ENCODE results near the gene KLHL15. TPM values are rescaled to one million over a fixed set of nuclear protein-coding genes. Genes with fewer than 3 reads are reported as not detected.

Gene KLHL15
- total RNA-seq, 4 donors from 2014 or later = 6.9 to 13.2 (median 8.9) TPM

DNA sequence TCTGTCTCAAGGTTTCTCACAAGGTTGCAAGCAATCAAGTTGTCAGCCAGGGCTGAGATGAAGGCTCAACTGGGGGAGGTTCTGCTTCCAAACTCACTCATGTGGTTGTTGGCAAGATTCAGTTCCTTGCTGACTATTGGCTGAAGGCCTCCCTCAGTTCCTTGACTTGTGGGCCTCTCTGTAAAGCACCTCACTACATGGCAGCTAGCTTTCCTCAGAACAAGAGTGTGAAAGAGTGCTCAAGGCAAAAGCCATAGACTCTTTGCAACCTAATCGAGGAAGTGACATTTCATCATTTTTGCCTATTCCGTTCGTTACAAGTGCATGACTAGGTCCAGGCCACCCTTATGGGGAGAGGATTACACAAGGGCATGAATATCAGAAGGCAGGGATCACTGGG, 67.2 kb downstream of the KLHL15 start:
- no peak for TF ChIP-seq POLR2A (IDR thresholded peaks at IDR 0.05)
- no peaks in the 10 kb centered on the region for H3K9me3 ChIP-seq
- no peaks in the 10 kb centered on the region for H3K27me3 ChIP-seq
- no peaks in the 10 kb centered on the region for H3K4me1 ChIP-seq
- no peaks in the 10 kb centered on the region for H3K36me3 ChIP-seq
- DNase-seq (ENCODE audit: low spot score in 2 of 2) = no peak
- no peak overlapping the region for H3K27ac ChIP-seq
- 82% methylated on average over 3 of the region's 3 CpGs for WGBS, 2 donors
- H3K4me3 ChIP-seq = no peak overlapping the region

DNA sequence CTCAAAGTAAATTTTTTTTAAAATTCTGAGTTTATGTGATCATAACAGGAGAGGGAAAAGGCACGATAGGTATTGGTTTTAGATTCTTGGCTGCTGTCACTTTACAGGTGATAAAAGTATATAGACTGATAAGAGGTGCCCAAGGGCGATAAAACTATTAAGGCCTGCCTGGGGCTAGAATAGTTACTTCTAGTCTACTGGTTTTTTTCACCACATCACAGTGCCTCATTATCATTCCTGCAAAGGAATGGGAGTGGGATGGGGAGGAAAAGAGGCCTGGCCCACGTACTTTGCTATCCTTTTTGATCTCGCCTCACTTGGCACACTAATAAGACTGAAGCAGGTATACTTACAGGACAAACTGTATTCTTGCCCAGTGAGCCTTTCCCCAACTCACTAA, 72.6 kb downstream of the KLHL15 start:
- H3K27ac ChIP-seq = no peak overlapping the region
- TF ChIP-seq, protein P1, sequence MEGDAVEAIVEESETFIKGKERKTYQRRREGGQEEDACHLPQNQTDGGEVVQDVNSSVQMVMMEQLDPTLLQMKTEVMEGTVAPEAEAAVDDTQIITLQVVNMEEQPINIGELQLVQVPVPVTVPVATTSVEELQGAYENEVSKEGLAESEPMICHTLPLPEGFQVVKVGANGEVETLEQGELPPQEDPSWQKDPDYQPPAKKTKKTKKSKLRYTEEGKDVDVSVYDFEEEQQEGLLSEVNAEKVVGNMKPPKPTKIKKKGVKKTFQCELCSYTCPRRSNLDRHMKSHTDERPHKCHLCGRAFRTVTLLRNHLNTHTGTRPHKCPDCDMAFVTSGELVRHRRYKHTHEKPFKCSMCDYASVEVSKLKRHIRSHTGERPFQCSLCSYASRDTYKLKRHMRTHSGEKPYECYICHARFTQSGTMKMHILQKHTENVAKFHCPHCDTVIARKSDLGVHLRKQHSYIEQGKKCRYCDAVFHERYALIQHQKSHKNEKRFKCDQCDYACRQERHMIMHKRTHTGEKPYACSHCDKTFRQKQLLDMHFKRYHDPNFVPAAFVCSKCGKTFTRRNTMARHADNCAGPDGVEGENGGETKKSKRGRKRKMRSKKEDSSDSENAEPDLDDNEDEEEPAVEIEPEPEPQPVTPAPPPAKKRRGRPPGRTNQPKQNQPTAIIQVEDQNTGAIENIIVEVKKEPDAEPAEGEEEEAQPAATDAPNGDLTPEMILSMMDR (IDR thresholded peaks at IDR 0.05) = no peak
- no peaks in the 10 kb centered on the region for H3K36me3 ChIP-seq
- 73 to 75% methylated on average over 4 of the region's 4 CpGs for WGBS, 2 donors
- no peaks in the 10 kb centered on the region for H3K9me3 ChIP-seq
- H3K4me1 ChIP-seq = no peaks in the 10 kb centered on the region
- H3K27me3 ChIP-seq = no peaks in the 10 kb centered on the region
- DNase-seq (ENCODE audit: low spot score in 2 of 2) = no peak
- H3K4me3 ChIP-seq = no peak overlapping the region

GRCh38 chrX:23953908-23954269, 73.1 kb downstream of the KLHL15 start:
- H3K27me3 ChIP-seq = no peaks in the 10 kb centered on the region
- TF ChIP-seq, protein P1 (IDR thresholded peaks at IDR 0.05) = no peak
- no peak for TF ChIP-seq POLR2A (IDR thresholded peaks at IDR 0.05)
- TF ChIP-seq EP300 (IDR thresholded peaks at IDR 0.05) = no peak
- no peaks in the 10 kb centered on the region for H3K9me3 ChIP-seq
- no peaks in the 10 kb centered on the region for H3K36me3 ChIP-seq
- H3K4me3 ChIP-seq = no peak overlapping the region
- H3K27ac ChIP-seq = no peak overlapping the region
- DNase-seq (ENCODE audit: low spot score in 2 of 2) = no peak
- no peaks in the 10 kb centered on the region for H3K4me1 ChIP-seq
- WGBS, 2 donors = 88 to 92% methylated on average over 11 of the region's 11 CpGs

- Histone ChIP-seq H3K4me1 (no peaks in the 10 kb centered on the region), H3K4me3 (peak overlapping the region in 1 of 4 donors; percentile 21), H3K9me3 (no peaks in the 10 kb centered on the region), H3K27ac (peak overlapping the region in 3 of 4 donors; percentile 19 to 37 (median 23)), H3K36me3 (no peaks in the 10 kb centered on the region), H3K27me3 (no peaks in the 10 kb centered on the region)
- 31 to 32% methylated on average over 9 of the region's 9 CpGs for WGBS, 2 donors
- peak in 1 of 2 donors; percentile 4 for DNase-seq (ENCODE audit: low spot score in 2 of 2)
- TF ChIP-seq, protein P1 (IDR thresholded peaks at IDR 0.05) = no peak
- TF ChIP-seq EP300 (IDR thresholded peaks at IDR 0.05) = no peak
- no peak for TF ChIP-seq POLR2A (IDR thresholded peaks at IDR 0.05)
Observed at GRCh38 chrX:23952984-23953907, 73.7 kb downstream of the KLHL15 start.

GRCh38 chrX:23952391-23952790, 74.6 kb downstream of the KLHL15 start:
- TF ChIP-seq POLR2A (IDR thresholded peaks at IDR 0.05) = no peak
- no peaks in the 10 kb centered on the region for H3K27me3 ChIP-seq
- H3K9me3 ChIP-seq = no peaks in the 10 kb centered on the region
- no peaks in the 10 kb centered on the region for H3K4me1 ChIP-seq
- 47 to 70% methylated on average over 3 of the region's 3 CpGs for WGBS, 2 donors
- no peak overlapping the region for H3K4me3 ChIP-seq
- H3K27ac ChIP-seq = no peak overlapping the region
- no peaks in the 10 kb centered on the region for H3K36me3 ChIP-seq
- DNase-seq (ENCODE audit: low spot score in 2 of 2) = no peak

- Histone ChIP-seq H3K27ac (no peak overlapping the region), H3K36me3 (no peaks in the 10 kb centered on the region), H3K4me1 (no peaks in the 10 kb centered on the region), H3K27me3 (peaks cover 0 to 19% of the 10 kb centered on the region in 2 donors), H3K4me3 (no peak overlapping the region), H3K9me3 (no peaks in the 10 kb centered on the region)
- TF ChIP-seq, protein P1 (IDR thresholded peaks at IDR 0.05) = no peak
- TF ChIP-seq POLR2A (IDR thresholded peaks at IDR 0.05) (no peak), EP300 (IDR thresholded peaks at IDR 0.05) (no peak)
- DNase-seq (ENCODE audit: low spot score in 2 of 2) = no peak
- WGBS, 2 donors = 70 to 74% methylated on average over 1 of the region's 1 CpG
Observed at GRCh38 chrX:23945206-23945605, 81.8 kb downstream of the KLHL15 start.
